A549 treated with GW870086 at 1 μM for 4 hours (cell line): ENCODE results near the gene CDC7. TPM values are rescaled to one million over a fixed set of nuclear protein-coding genes. Genes with fewer than 3 reads are reported as not detected.

Source experiments
- total RNA-seq: library from RNA; stranded (reverse); fragments of 200-300 nt; extraction: Qiagen RNA extraction; gene quantifications from 5 replicates; pipeline ENCODE4 v1.2.3, GENCODE V29; 2022; ENCODE audit warnings: low read depth

CDC7 gene
- total RNA-seq, result 4.7 to 6.7 TPM (median 6.3 TPM) in 5 replicates

GRCh38 chr1:91500756-91501522 lies at the start of gene CDC7:
Gene CDC7 (plus strand): TSS chr1:91500851. CDS start chr1:91501717, 866 bp downstream.

Other genes starting within 250 kb of the CDC7 start
- gene HFM1, start 96.0 kb upstream of the CDC7 start, total RNA-seq, result 0.07 TPM in 1 of 5 replicates, not detected in the others